Choroid plexus epithelial cell (primary cell): Measurements from ENCODE around the gene PEPD.

ENCODE experiments used
- DNase-seq: peaks from one replicate; pipeline ENCODE4 v3.0.0-alpha.2; 2010; ENCODE audit warnings: low read depth
- H3K4me3 ChIP-seq: 2 replicates; pipeline ENCODE4 v1.5.1; 2011; ENCODE audit warnings: low read depth, mild to moderate bottlenecking, control low read depth, low read length, moderate library complexity
- CTCF ChIP-seq: conservative IDR thresholded peaks from 2 replicates; pipeline ENCODE4 v1.5.1; 2011; ENCODE audit warnings: low read depth, mild to moderate bottlenecking, control low read depth, inconsistent platforms, low read length, moderate library complexity

PEPD gene

GRCh38 chr19:33350538-33351309, 170.9 kb downstream of the PEPD start:
- no peak for TF ChIP-seq CTCF
- peak; percentile 40 for DNase-seq
- no peak overlapping the region for H3K4me3 ChIP-seq

GRCh38 chr19:33349319-33350289, 172.0 kb downstream of the PEPD start:
- no peak for TF ChIP-seq CTCF
- H3K4me3 ChIP-seq, result no peak overlapping the region
- DNase-seq, result no peak

- no peak overlapping the region for H3K4me3 ChIP-seq
- DNase-seq, result peak; percentile 24
- no peak for TF ChIP-seq CTCF
Measured at GRCh38 chr19:33348301-33349010, 173.1 kb downstream of the PEPD start.

GRCh38 chr19:33347300-33347699, 174.3 kb downstream of the PEPD start:
- no peak for TF ChIP-seq CTCF
- H3K4me3 ChIP-seq, result no peak overlapping the region
- no peak for DNase-seq

- no peak for TF ChIP-seq CTCF
- no peak for DNase-seq
Measured at GRCh38 chr19:33346665-33347064, 174.9 kb downstream of the PEPD start.

GRCh38 chr19:33345163-33345562, 176.4 kb downstream of the PEPD start:
- H3K4me3 ChIP-seq, result no peak overlapping the region
- no peak for DNase-seq
- TF ChIP-seq CTCF, result no peak

More at GRCh38 chr19:33346665-33347064, 174.9 kb downstream of the PEPD start:
- no peak overlapping the region for H3K4me3 ChIP-seq
